Esophagus squamous epithelium (tissue), 5 donors: ENCODE results near the gene SEMA5B. TPM values are rescaled to one million over a fixed set of nuclear protein-coding genes. Genes with fewer than 3 reads are reported as not detected.
A peak's percentile ranks its signal among the peaks of the same experiment; 100 is the strongest.

ENCODE experiments used
- DNase-seq: peaks from one replicate; lab custom pipeline; 2025; lab: John Stamatoyannopoulos, UW
- H3K27ac ChIP-seq, 4 donors: fragments of 200-600 bp; sonication (generic); one replicate each; pipeline ENCODE4 v1.5.1; 2016 to 2019; ENCODE audit warnings: mild to moderate bottlenecking in 1 of 4
- H3K27me3 ChIP-seq, 4 donors: fragments of 200-600 bp; sonication (generic); 1 replicate in 3 of 4; 2 replicates in 1 of 4; pipeline versions ENCODE4 v1.5.1 to v1.6.0; 2017 to 2021; ENCODE audit warnings: antibody characterized with exemption in 1 of 4
- H3K36me3 ChIP-seq, 3 donors: fragments of 200-600 bp; sonication (generic); one replicate each; pipeline ENCODE4 v1.5.1; 2016 to 2019
- H3K4me1 ChIP-seq, 3 donors: fragments of 200-600 bp; sonication (generic); one replicate each; pipeline ENCODE4 v1.5.1; 2017 to 2019
- H3K4me3 ChIP-seq, 4 donors: fragments of 200-600 bp; sonication (generic); 1 replicate in 3 of 4; 2 replicates in 1 of 4; pipeline ENCODE4 v1.5.1; 2016 to 2019; ENCODE audit warnings: mild to moderate bottlenecking in 2 of 4, moderate library complexity in 1 of 4
- H3K9me3 ChIP-seq, 3 donors: fragments of 200-600 bp; sonication (generic); one replicate each; pipeline ENCODE4 v1.5.1; 2016 to 2019
- POLR2A ChIP-seq, 4 donors: fragments of 450-650 bp; IDR thresholded peaks; one replicate each; pipeline ENCODE4 v1.6.1; 2017; ENCODE audit warnings: antibody characterized with exemption in 4 of 4, mild to moderate bottlenecking in 4 of 4, moderate library complexity in 3 of 4
- WGBS, 2 donors: methylation state at CpG; one replicate each; pipeline ENCODE4 v1.1.5; 2018; 5-methylcytosine and 5-hydroxymethylcytosine counted together
- intact Hi-C: fragments of 100-400 bp; cut with DNase I; formaldehyde crosslinking; loops from one replicate; pipeline ENCODE4 v1.15.0; 2022
- total RNA-seq, 4 donors: library from RNA; depleted of rRNA; stranded (reverse); fragments of >200 nt; gene quantifications; one replicate each; pipeline ENCODE4 v1.1.0, GENCODE V29; 2016
- TF ChIP-seq, protein P1 (sequence below), 6 experiments: fragments of 450-650 bp in 4 of 6; fragments of 200-600 bp in 2 of 6; sonication (generic) in 2 of 6; IDR thresholded peaks; one replicate each; pipeline ENCODE4 v1.5.1; 2016 to 2019; ENCODE audit warnings: antibody characterized with exemption in 6 of 6, mild to moderate bottlenecking in 4 of 6, moderate library complexity in 4 of 6
- donor health status: DM: yes; HTN: yes; CAD: no.

The SEMA5B gene
- total RNA-seq, 4 donors from 2014 or later = 0.13 to 0.21 (median 0.19) TPM; not detected in 1

DNA sequence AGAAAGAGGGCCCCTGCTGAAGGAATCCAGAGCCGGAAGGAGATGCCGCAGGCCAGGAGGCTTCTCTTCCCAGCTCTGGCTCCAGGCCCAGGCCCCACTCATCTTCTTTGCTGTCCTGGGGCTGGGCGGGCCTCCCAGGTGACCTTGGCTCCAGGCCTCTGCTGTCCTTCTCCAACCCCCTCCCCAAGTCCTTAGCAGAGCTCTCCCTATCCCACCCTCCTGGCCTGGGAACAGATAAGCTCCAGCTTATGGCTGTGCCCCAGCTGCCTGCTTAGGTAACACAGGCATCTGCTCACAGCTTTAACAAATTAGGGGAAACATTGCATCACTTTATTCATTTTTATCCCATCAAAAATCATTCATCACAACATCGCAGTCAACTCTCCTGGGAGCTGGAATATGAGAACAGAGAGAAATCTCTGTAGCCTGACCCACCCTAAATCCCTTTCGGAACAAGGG is 86.9 kb downstream of the SEMA5B start:
- intact Hi-C loops = loop anchor here (10.0 kb wide), 1 partner anchor 84 kb away; the partner anchor contains the start of gene SEMA5B
- WGBS, 2 donors = 69 to 74% methylated on average over 5 of the region's 5 CpGs
- peaks cover 0 to 26% (median 0%) of the 10 kb centered on the region in 3 donors for H3K4me1 ChIP-seq
- H3K27ac ChIP-seq = peak overlapping the region in 3 of 4 donors; percentile 38 to 42 (median 39)
- H3K9me3 ChIP-seq = no peaks in the 10 kb centered on the region
- peaks cover 0 to 14% (median 0%) of the 10 kb centered on the region in 4 donors for H3K27me3 ChIP-seq
- H3K4me3 ChIP-seq = no peak overlapping the region
- H3K36me3 ChIP-seq = no peaks in the 10 kb centered on the region
- no peak for TF ChIP-seq POLR2A (IDR thresholded peaks at IDR 0.05)
- TF ChIP-seq, protein P1, sequence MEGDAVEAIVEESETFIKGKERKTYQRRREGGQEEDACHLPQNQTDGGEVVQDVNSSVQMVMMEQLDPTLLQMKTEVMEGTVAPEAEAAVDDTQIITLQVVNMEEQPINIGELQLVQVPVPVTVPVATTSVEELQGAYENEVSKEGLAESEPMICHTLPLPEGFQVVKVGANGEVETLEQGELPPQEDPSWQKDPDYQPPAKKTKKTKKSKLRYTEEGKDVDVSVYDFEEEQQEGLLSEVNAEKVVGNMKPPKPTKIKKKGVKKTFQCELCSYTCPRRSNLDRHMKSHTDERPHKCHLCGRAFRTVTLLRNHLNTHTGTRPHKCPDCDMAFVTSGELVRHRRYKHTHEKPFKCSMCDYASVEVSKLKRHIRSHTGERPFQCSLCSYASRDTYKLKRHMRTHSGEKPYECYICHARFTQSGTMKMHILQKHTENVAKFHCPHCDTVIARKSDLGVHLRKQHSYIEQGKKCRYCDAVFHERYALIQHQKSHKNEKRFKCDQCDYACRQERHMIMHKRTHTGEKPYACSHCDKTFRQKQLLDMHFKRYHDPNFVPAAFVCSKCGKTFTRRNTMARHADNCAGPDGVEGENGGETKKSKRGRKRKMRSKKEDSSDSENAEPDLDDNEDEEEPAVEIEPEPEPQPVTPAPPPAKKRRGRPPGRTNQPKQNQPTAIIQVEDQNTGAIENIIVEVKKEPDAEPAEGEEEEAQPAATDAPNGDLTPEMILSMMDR (IDR thresholded peaks at IDR 0.05) = no peak
- DNase-seq = no peak

DNA sequence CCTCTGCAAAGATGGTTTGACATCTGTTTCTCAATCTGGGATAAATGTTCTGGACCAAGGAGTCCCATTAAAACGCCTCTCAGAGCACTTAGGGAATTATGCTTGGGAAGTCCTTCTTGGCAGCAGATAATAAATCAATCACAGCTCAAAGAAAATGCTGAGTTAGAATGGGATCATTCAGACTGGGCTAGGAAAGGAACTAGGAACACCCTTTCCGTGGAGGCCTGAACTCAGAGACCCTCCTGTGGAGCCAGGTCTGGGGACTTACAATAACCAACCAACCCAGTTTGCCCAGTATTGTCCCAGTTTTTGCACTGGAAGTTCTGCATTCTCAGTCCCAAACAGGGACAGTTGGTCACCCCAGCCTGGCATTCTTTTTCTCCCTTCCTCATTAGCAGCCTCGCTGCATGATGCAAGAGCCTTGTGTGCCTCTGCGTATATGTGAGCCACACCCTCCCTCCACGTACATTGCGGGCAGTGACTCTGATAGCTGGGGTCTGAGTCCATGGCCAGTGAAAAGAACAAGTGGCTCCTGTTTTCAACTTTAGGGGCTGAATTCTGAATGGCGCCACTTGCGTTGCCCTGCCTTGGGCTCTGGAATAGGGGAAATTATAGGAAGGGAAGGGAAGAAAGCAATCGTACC is 88.7 kb downstream of the SEMA5B start:
- WGBS, 2 donors = 68 to 90% methylated on average over 7 to 9 of the region's 9 CpGs
- H3K27ac ChIP-seq = no peak overlapping the region
- H3K27me3 ChIP-seq = peaks cover 0 to 17% (median 0%) of the 10 kb centered on the region in 4 donors
- intact Hi-C loops = no loop called here
- H3K36me3 ChIP-seq = no peaks in the 10 kb centered on the region
- TF ChIP-seq POLR2A (IDR thresholded peaks at IDR 0.05) = no peak
- TF ChIP-seq, protein P1 (IDR thresholded peaks at IDR 0.05) = no peak
- H3K4me1 ChIP-seq = peaks cover 0 to 26% (median 0%) of the 10 kb centered on the region in 3 donors
- no peak overlapping the region for H3K4me3 ChIP-seq
- no peak for DNase-seq
- H3K9me3 ChIP-seq = no peaks in the 10 kb centered on the region

DNA sequence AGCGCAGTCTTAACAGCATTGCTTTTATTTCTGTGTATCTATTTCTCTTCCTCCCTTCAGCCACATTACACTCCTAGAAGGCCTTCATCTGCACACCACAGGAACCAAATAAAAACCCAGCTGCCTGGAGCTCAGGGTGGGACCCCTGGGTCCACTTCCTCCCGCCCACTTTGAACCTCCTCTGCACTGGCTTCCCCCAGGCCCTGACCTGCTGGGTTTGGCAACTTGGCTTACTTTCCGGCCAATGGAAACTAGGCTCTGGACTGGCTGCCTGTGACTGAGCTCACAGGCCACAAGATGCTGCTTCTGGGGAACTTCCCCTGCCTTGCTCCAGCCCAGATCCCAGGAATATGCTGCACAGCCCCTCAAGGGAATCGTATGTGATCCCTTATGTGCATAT is 89.8 kb downstream of the SEMA5B start:
- TF ChIP-seq, protein P1 (IDR thresholded peaks at IDR 0.05) = no peak
- TF ChIP-seq POLR2A (IDR thresholded peaks at IDR 0.05) = no peak
- WGBS, 2 donors = 85 to 90% methylated on average over 2 to 3 of the region's 4 CpGs
- H3K27me3 ChIP-seq = peaks cover 0 to 20% (median 0%) of the 10 kb centered on the region in 4 donors
- no peak overlapping the region for H3K27ac ChIP-seq
- H3K4me3 ChIP-seq = no peak overlapping the region
- intact Hi-C loops = no loop called here
- H3K36me3 ChIP-seq = no peaks in the 10 kb centered on the region
- H3K4me1 ChIP-seq = peaks cover 0 to 19% (median 0%) of the 10 kb centered on the region in 3 donors
- no peak for DNase-seq
- H3K9me3 ChIP-seq = no peaks in the 10 kb centered on the region

DNA sequence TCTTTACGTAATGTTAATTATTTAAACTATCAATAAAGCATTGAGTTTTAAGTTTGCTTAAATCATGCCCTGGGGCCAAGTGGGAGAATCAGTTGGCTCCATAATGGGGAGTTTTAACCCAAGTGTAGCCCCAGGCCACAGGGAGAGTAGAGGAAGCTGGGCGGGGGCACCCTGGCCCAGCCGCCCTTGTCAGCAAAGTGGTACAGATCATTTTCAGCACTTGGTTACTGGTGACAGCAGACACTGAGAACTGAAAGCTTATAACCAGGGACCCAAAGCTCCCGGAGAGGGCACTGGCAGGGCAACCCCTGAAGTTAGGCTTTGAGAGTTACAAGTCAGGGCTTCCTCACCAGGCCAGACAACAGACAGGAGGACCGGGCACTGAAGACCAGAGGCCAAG is 90.6 kb downstream of the SEMA5B start:
- TF ChIP-seq, protein P1 (IDR thresholded peaks at IDR 0.05) = no peak
- no peak for TF ChIP-seq POLR2A (IDR thresholded peaks at IDR 0.05)
- peaks cover 0 to 13% (median 0%) of the 10 kb centered on the region in 3 donors for H3K4me1 ChIP-seq
- H3K27ac ChIP-seq = no peak overlapping the region
- intact Hi-C loops = no loop called here
- H3K4me3 ChIP-seq = no peak overlapping the region
- peaks cover 0 to 23% (median 0%) of the 10 kb centered on the region in 4 donors for H3K27me3 ChIP-seq
- WGBS, 2 donors = 84 to 87% methylated on average over 4 to 5 of the region's 5 CpGs
- H3K36me3 ChIP-seq = no peaks in the 10 kb centered on the region
- H3K9me3 ChIP-seq = no peaks in the 10 kb centered on the region
- DNase-seq = no peak

DNA sequence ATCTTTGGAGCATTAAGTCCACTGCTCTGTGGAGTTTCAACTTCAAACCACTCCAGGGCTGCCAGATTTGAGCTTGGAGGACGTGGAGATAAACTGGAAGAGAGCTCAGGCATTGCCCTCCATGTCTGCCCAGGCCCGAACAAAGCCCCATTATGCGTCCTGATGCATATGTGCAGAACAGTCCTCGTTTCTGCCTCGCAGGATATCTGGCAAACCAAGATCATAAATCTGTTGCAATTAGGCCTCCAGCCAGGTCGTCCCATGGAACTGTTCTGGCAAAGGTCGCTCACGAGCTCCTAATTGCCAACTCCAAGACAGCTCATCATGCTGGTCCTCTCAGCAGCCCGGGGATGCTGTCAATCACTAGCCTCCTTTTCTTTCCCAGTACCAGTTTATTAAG is 91.2 kb downstream of the SEMA5B start:
- no peak overlapping the region for H3K27ac ChIP-seq
- no peak overlapping the region for H3K4me3 ChIP-seq
- whole genome bisulfite sequencing, 2 donors = 48 to 67% methylated on average over 6 to 8 of the region's 9 CpGs
- intact Hi-C loops = no loop called here
- no peak for DNase-seq
- H3K27me3 ChIP-seq = peaks cover 0 to 23% (median 0%) of the 10 kb centered on the region in 4 donors
- H3K9me3 ChIP-seq = no peaks in the 10 kb centered on the region
- H3K36me3 ChIP-seq = no peaks in the 10 kb centered on the region
- peaks cover 0 to 13% (median 0%) of the 10 kb centered on the region in 3 donors for H3K4me1 ChIP-seq
- TF ChIP-seq, protein P1 (IDR thresholded peaks at IDR 0.05) = no peak
- TF ChIP-seq POLR2A (IDR thresholded peaks at IDR 0.05) = no peak
